HEK293T (cell line): Measurements from ENCODE around the gene HOXA6.
A peak's percentile ranks its signal among the peaks of the same experiment; 100 is the strongest.

Source experiments
- CTCF ChIA-PET: fragments of 350-600 bp; formaldehyde crosslinking; extraction: SDS; loops from one replicate; lab custom pipeline; 2021; ENCODE audit warnings: antibody characterized with exemption, inconsistent platforms; lab: Yijun Ruan, JAX
- POLR2A ChIA-PET: fragments of 350-600 bp; formaldehyde crosslinking; extraction: SDS; loops from one replicate; lab custom pipeline; 2020; ENCODE audit warnings: antibody characterized with exemption, inconsistent platforms; lab: Yijun Ruan, JAX
- DNase-seq: peaks from one replicate; pipeline ENCODE4 v3.0.0; 2012; ENCODE audit warnings: mixed read lengths; ENCODE audit errors: extremely low spot score
- ARNT ChIP-seq: fragments of 450-650 bp; IDR thresholded peaks from 2 replicates; pipeline ENCODE4 v1.6.1; 2017; ENCODE audit warnings: mild to moderate bottlenecking
- BHLHE40 ChIP-seq: fragments of 450-650 bp; IDR thresholded peaks from 2 replicates; pipeline ENCODE4 v1.6.1; 2016; ENCODE audit warnings: mild to moderate bottlenecking, moderate library complexity, borderline replicate concordance
- CTBP1 ChIP-seq: fragments of 450-650 bp; IDR thresholded peaks from 2 replicates; pipeline ENCODE4 v1.6.1; 2016; ENCODE audit warnings: borderline replicate concordance
- ELF4 ChIP-seq: fragments of 450-650 bp; IDR thresholded peaks from 2 replicates; pipeline ENCODE4 v1.6.1; 2017; ENCODE audit warnings: antibody characterized with exemption
- FOXA1 ChIP-seq: fragments of 450-650 bp; IDR thresholded peaks from 2 replicates; pipeline ENCODE4 v1.6.1; 2016; ENCODE audit warnings: mild to moderate bottlenecking
- FOXK2 ChIP-seq: fragments of 450-650 bp; IDR thresholded peaks from 2 replicates; pipeline ENCODE4 v1.6.1; 2016; ENCODE audit warnings: mild to moderate bottlenecking
- FOXM1 ChIP-seq: fragments of 450-650 bp; IDR thresholded peaks from 2 replicates; pipeline ENCODE4 v1.6.1; 2017; ENCODE audit warnings: mild to moderate bottlenecking, borderline replicate concordance
- HDGF ChIP-seq: fragments of 450-650 bp; IDR thresholded peaks from 2 replicates; pipeline ENCODE4 v1.6.1; 2017; ENCODE audit warnings: antibody characterized with exemption, borderline replicate concordance
- L3MBTL2 ChIP-seq: fragments of 450-650 bp; conservative IDR thresholded peaks from 2 replicates; pipeline ENCODE4 v1.6.1; 2016; ENCODE audit warnings: mild to moderate bottlenecking
- LEF1 ChIP-seq: fragments of 450-650 bp; IDR thresholded peaks from 2 replicates; pipeline ENCODE4 v1.6.1; 2017; ENCODE audit warnings: mild to moderate bottlenecking, borderline replicate concordance
- NFRKB ChIP-seq: fragments of 450-650 bp; IDR thresholded peaks from 2 replicates; pipeline ENCODE4 v1.6.1; 2016; ENCODE audit warnings: mild to moderate bottlenecking, moderate library complexity
- PKNOX1 ChIP-seq: fragments of 450-650 bp; IDR thresholded peaks from 2 replicates; pipeline ENCODE4 v1.6.1; 2016
- SP1 ChIP-seq: fragments of 450-650 bp; IDR thresholded peaks from 2 replicates; pipeline ENCODE4 v1.6.1; 2017
- SUZ12 ChIP-seq: fragments of 450-650 bp; IDR thresholded peaks from 2 replicates; pipeline ENCODE4 v1.6.1; 2016; ENCODE audit warnings: mild to moderate bottlenecking
- TARDBP ChIP-seq: fragments of 450-650 bp; IDR thresholded peaks from 2 replicates; pipeline ENCODE4 v1.6.1; 2016
- ZNF384 ChIP-seq: fragments of 450-650 bp; IDR thresholded peaks from 2 replicates; pipeline ENCODE4 v1.6.1; 2016

The HOXA6 gene

DNA sequence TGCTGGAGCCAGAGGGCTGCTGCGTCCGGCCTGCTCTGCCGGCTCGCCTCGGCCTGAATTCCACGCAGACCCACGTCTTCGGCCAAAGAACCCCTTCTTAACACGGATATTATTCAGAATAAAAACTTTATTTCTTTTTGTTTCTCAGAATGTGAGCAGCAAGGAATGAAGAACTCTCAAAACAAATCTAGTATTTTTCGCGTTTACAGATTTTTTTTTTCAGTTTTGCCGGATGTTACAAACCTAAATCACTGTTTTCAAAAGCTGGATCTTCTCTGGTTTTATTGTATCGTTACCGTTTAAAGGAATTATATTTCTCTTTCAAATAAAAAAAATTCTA, 40.7 kb downstream of the HOXA6 start:
- no peak for DNase-seq
- no peak for TF ChIP-seq TARDBP
- TF ChIP-seq ARNT: no peak
- TF ChIP-seq PKNOX1: no peak
- TF ChIP-seq BHLHE40: no peak
- TF ChIP-seq LEF1: no peak
- no peak for TF ChIP-seq NFRKB
- no peak for TF ChIP-seq FOXA1
- TF ChIP-seq HDGF: no peak
- no peak for TF ChIP-seq CTBP1
- no peak for TF ChIP-seq L3MBTL2
- TF ChIP-seq FOXK2: no peak
- TF ChIP-seq FOXM1: no peak
- no peak for TF ChIP-seq ELF4
- no peak for TF ChIP-seq ZNF384
- TF ChIP-seq SP1: no peak
- no peak for TF ChIP-seq SUZ12
- ChIA-PET CTCF (no interaction called here), POLR2A (interaction anchor here (3.0 kb wide), 1 partner anchor 10 kb away, joined by 13 read pairs; the partner anchor contains the start of gene HOXA1)

DNA sequence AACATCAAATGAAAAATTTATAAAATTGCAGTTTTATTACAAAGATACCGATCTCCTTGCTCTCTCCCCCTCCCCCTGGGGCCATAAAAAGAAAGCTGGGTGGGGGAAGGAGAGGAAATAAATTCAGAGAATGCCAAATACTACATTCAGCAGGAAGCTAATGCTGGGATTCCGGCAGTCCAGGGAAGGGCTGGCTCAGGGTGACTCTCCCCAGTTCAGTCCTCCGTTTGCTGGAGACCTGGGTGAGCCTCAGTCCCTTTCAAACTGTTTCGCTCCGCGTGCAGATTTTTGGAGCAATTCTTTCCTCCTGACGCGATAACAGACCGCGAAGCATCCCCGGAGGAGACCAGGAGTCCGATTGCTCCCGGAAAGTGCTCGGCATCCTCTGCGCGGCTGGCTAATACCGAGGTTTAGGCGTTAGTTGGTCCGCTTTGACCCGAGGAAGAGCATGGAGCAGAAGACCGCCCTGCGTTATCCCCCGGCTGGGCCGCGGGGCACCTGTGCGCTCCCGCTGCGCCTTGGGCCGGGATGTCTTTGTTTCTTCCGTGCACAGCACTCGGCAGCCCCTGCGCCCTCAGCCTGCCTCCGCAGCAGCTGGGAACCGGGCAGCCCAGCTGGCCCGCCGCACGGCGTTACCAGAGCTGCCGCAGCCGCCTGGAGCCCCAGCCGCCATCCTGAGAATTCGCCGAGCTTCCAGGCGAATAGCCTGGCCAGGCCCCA, 41.2 kb downstream of the HOXA6 start:
- POLR2A ChIA-PET: interaction anchor here (1.2 to 3.0 kb wide), 3 partner anchors 10 to 73 kb away, joined by 3 to 13 read pairs (median 3); partner anchors contain the start of gene HOXA1
- CTCF ChIA-PET: interaction anchor here (1.0 kb wide), 1 partner anchor 13 kb away, joined by 3 read pairs; no protein-coding TSS in a partner anchor
- no peak for DNase-seq
- TF ChIP-seq NFRKB: no peak
- no peak for TF ChIP-seq TARDBP
- no peak for TF ChIP-seq FOXA1
- no peak for TF ChIP-seq HDGF
- TF ChIP-seq ZNF384: no peak
- no peak for TF ChIP-seq PKNOX1
- TF ChIP-seq CTBP1: no peak
- TF ChIP-seq BHLHE40: no peak
- no peak for TF ChIP-seq FOXK2
- no peak for TF ChIP-seq SP1
- no peak for TF ChIP-seq L3MBTL2
- TF ChIP-seq LEF1: no peak
- TF ChIP-seq ARNT: no peak
- TF ChIP-seq SUZ12: no peak

GRCh38 chr7:27105301-27106031, 42.1 kb downstream of the HOXA6 start:
- POLR2A ChIA-PET: interaction anchor here (0.9 to 3.0 kb wide), 5 partner anchors 9 to 74 kb away, joined by 3 to 13 read pairs (median 4); partner anchors contain the start of gene HOXA1
- TF ChIP-seq FOXM1 (no peak), SUZ12 (no peak), HDGF (no peak), LEF1 (no peak), SP1 (no peak), L3MBTL2 (no peak), NFRKB (no peak), BHLHE40 (no peak), FOXA1 (no peak)
- DNase-seq: no peak
- CTCF ChIA-PET: interaction anchor here (1.0 kb wide), 1 partner anchor 14 kb away, joined by 3 read pairs; no protein-coding TSS in a partner anchor

DNA sequence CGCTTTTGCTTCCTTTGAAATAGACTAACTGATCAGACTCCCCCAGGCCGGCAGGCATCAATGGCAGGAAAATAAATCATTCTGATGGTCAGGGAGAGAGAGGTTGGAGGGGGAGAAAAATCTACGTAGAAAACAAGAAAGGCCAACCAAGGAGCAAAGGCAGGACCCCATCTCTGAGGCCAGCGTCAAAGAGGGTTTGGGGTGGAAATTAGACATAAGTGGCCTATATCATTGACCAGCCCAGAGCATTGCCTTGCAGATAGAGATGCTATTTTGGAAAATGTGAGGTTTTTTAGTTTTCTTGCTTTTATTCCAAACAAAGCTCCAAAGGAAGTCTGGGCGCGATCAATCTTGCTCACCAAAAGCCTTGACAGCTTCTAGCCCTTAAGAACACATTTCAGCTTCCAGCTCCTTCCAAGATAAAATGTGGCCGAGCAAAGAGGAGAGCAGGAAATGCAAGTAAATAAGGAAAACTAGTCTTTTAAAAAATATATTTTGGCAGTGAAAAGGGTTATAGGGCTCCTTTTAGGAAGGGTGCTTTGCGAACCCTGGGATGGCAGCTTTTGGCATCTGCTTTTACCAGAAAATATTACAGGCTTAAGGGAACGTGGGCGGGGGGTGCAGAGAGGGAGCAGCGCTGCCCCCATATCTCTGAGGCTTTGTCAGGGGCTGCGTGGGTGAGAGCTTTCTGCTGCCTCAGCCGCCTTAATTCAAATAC, 43.1 kb downstream of the HOXA6 start:
- POLR2A ChIA-PET: interaction anchor here (0.9 to 3.0 kb wide), 4 partner anchors 8 to 75 kb away, joined by 3 to 13 read pairs (median 4); partner anchors contain the start of gene HOXA1
- CTCF ChIA-PET: no interaction called here
- no peak for DNase-seq
- no peak for TF ChIP-seq ELF4
- peak; percentile 18; the same call in 1 of the 2 replicates for TF ChIP-seq PKNOX1

GRCh38 chr7:27103489-27104226, 43.9 kb downstream of the HOXA6 start:
- ChIA-PET CTCF (no interaction called here), POLR2A (no interaction called here)
- DNase-seq: no peak
- TF ChIP-seq PKNOX1 (no peak), HDGF (no peak), FOXM1 (no peak), FOXA1 (no peak), BHLHE40 (no peak), L3MBTL2 (no peak), LEF1 (no peak), NFRKB (no peak)
